ENCODE results near the gene NRDC. TPM values are rescaled to one million over a fixed set of nuclear protein-coding genes. Genes with fewer than 3 reads are reported as not detected.

Gene NRDC
- total RNA-seq, 4 donors from 2014 or later = 97.8 to 154 (median 115) TPM

DNA sequence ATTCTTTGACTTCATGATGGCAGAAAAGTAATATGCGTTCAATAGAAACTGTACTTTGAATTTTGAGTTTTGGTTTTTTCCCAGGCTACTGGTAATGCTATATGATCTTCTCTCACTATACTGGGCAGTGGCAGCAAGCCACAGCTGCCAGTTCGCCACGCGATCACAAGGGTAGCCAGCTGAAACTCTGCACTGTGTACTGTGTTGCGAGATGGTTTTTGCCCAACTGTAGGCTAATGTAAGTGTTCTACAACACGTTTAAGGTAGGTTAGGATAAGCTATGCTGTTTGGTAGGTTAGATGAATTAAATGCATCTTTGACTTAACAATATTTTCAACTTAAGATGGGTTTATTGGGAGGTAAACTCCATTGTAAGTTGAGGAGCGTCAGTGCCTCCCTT is 123.1 kb downstream of the NRDC start:
- no peak for TF ChIP-seq EP300 (IDR thresholded peaks at IDR 0.05)
- no peak for TF ChIP-seq POLR2A (IDR thresholded peaks at IDR 0.05)
- TF ChIP-seq, protein P1, sequence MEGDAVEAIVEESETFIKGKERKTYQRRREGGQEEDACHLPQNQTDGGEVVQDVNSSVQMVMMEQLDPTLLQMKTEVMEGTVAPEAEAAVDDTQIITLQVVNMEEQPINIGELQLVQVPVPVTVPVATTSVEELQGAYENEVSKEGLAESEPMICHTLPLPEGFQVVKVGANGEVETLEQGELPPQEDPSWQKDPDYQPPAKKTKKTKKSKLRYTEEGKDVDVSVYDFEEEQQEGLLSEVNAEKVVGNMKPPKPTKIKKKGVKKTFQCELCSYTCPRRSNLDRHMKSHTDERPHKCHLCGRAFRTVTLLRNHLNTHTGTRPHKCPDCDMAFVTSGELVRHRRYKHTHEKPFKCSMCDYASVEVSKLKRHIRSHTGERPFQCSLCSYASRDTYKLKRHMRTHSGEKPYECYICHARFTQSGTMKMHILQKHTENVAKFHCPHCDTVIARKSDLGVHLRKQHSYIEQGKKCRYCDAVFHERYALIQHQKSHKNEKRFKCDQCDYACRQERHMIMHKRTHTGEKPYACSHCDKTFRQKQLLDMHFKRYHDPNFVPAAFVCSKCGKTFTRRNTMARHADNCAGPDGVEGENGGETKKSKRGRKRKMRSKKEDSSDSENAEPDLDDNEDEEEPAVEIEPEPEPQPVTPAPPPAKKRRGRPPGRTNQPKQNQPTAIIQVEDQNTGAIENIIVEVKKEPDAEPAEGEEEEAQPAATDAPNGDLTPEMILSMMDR (IDR thresholded peaks at IDR 0.05) = no peak
- TF ChIP-seq POLR2AphosphoS5 (IDR thresholded peaks at IDR 0.05) = no peak
- Histone ChIP-seq H3K9me3 (no peaks in the 10 kb centered on the region), H3K36me3 (peaks cover 29% of the 10 kb centered on the region), H3K27me3 (no peaks in the 10 kb centered on the region), H3K4me1 (no peaks in the 10 kb centered on the region), H3K27ac (no peak overlapping the region), H3K4me3 (no peak overlapping the region)
- 95% methylated on average over 7 of the region's 7 CpGs for WGBS
- no peak for DNase-seq (ENCODE audit: low spot score in 2 of 2)

DNA sequence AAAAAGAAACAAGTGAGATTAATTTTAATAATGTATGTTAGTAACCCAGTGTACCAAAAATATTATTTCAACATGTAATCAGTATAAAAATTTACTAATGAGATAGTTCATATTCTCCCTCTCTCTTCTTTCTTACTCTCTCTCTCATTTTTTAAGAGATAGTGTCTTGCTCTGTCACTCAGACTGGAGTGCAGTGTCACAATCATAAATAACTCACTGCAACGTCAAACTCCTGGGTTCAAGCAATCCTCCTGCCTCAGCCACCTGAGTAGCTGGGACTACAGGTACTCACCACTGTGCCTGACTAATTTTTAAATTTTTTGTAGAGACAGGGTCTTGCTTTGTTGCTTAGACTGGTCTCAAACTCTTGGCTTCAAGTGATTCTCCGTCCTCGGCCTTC is 123.9 kb downstream of the NRDC start:
- peaks cover 30% of the 10 kb centered on the region for H3K36me3 ChIP-seq

DNA sequence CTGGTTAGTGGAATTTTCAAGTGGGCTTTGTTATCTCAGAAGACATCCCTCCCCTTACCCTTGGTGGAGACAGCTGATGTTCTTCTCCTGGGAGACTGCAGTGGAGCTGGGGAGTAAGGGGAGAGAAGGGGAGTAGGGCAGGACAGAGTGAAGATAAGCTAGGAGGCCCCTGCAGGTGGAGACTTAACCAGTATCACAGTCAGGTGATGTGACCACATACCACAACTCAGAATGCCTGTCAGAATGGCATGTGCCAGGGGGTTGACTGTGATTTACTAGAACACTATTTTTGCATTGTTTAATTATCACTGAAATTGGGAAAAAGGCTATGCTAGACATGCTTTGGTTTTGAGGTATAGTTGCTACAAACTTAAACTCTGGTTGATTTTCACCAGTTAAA is 124.6 kb downstream of the NRDC start:
- H3K27me3 ChIP-seq = no peaks in the 10 kb centered on the region
- H3K4me3 ChIP-seq = no peak overlapping the region
- no peaks in the 10 kb centered on the region for H3K4me1 ChIP-seq
- no peak overlapping the region for H3K27ac ChIP-seq
- no peak for DNase-seq (ENCODE audit: low spot score in 2 of 2)
- H3K9me3 ChIP-seq = no peaks in the 10 kb centered on the region
- peaks cover 36% of the 10 kb centered on the region for H3K36me3 ChIP-seq
- TF ChIP-seq EP300 (IDR thresholded peaks at IDR 0.05) (no peak), POLR2A (IDR thresholded peaks at IDR 0.05) (no peak)
- TF ChIP-seq, protein P1 (IDR thresholded peaks at IDR 0.05) = no peak

More for the DNA sequence above, 123.9 kb downstream of the NRDC start:
- Histone ChIP-seq H3K4me3 (no peak overlapping the region), H3K27ac (no peak overlapping the region), H3K4me1 (no peaks in the 10 kb centered on the region), H3K27me3 (no peaks in the 10 kb centered on the region), H3K9me3 (no peaks in the 10 kb centered on the region)
- no peak for DNase-seq (ENCODE audit: low spot score in 2 of 2)
- TF ChIP-seq POLR2A (IDR thresholded peaks at IDR 0.05) = no peak
- TF ChIP-seq, protein P1 (IDR thresholded peaks at IDR 0.05) = no peak
- TF ChIP-seq POLR2AphosphoS5 (IDR thresholded peaks at IDR 0.05) = no peak
- TF ChIP-seq EP300 (IDR thresholded peaks at IDR 0.05) = no peak
- WGBS = 92% methylated on average over 3 of the region's 3 CpGs

DNA sequence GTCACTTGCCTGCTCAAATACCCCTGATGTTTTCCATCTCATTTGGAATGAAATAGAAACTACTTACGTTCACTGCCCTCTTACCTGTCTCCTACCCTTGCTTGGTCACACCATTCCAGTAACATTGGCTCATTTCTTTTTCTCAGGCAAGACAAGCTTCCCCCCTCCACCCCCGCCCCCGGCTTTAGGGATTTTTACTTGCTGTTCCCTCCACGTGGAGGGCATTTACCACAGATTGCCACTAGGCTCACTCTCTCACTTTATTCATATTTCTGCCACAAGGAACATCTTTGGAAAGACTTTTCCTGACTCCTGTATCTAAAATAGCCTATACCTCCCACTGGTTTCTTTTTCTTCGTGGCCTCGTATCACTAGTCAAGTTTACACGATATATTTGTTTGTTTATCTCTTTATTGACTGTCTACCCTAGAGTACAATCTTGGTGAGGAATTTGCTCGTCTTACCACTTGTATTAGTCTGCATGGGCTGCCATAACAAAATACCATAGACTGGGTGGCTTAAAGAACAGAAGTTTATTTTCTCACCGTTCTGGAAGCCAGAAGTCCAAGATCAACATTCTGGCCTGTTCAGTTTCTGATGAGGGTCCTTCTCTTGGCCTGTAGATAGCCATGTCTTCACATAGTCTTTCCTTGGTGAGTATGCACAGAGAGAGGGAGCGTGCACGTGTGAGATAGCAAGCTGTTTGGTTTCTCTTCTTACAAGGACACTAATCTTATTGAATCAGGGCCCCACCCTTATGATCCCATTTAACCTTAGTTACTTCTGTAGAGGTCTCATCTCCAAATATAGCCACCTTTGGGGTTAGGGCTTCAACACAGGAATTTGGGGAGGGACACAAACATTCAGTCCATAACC is 126.2 kb downstream of the NRDC start:
- H3K4me1 ChIP-seq = no peaks in the 10 kb centered on the region
- H3K9me3 ChIP-seq = no peaks in the 10 kb centered on the region
- WGBS = 97% methylated on average over 11 of the region's 11 CpGs
- no peak overlapping the region for H3K4me3 ChIP-seq
- no peak for DNase-seq (ENCODE audit: low spot score in 2 of 2)
- H3K27me3 ChIP-seq = no peaks in the 10 kb centered on the region
- H3K27ac ChIP-seq = no peak overlapping the region
- peaks cover 41% of the 10 kb centered on the region for H3K36me3 ChIP-seq
- TF ChIP-seq EP300 (IDR thresholded peaks at IDR 0.05) (no peak), POLR2AphosphoS5 (IDR thresholded peaks at IDR 0.05) (no peak), POLR2A (IDR thresholded peaks at IDR 0.05) (no peak)

DNA sequence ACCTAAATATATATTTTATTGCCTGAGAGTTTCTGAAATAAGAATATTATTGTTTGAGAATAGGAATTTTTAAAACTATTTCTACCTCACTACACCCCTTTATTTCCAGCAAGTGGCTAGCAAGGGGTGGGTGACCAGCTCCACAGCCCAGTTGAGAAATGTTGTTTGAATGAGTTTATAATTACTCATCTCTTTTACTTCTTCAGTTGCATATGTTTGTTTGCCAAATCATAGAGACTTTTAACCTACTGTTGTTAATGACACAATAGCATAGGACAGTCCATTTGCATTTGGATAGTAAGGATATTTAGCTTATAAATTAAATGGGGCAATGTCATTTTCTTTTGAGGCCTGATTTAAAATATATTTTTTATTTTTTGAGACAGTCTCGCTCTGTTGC is 127.8 kb downstream of the NRDC start:
- H3K4me1 ChIP-seq = no peaks in the 10 kb centered on the region
- peaks cover 38% of the 10 kb centered on the region for H3K36me3 ChIP-seq
- no peak for DNase-seq (ENCODE audit: low spot score in 2 of 2)
- H3K27ac ChIP-seq = no peak overlapping the region
- no peak overlapping the region for H3K4me3 ChIP-seq
- H3K9me3 ChIP-seq = no peaks in the 10 kb centered on the region
- 85% methylated on average over 1 of the region's 1 CpG for WGBS
- no peak for TF ChIP-seq EP300 (IDR thresholded peaks at IDR 0.05)
- no peak for TF ChIP-seq POLR2A (IDR thresholded peaks at IDR 0.05)
- TF ChIP-seq, protein P1 (IDR thresholded peaks at IDR 0.05) = no peak
- TF ChIP-seq POLR2AphosphoS5 (IDR thresholded peaks at IDR 0.05) = no peak
- H3K27me3 ChIP-seq = no peaks in the 10 kb centered on the region

All from suprapubic skin (tissue), 4 donors.